K562 (cell line): ENCODE data around the gene AIF1. TPM values are rescaled to one million over a fixed set of nuclear protein-coding genes. Genes with fewer than 3 reads are reported as not detected.

Experiments used
- ADNP ChIP-seq: fragments of 200-800 bp; sonication (Bioruptor generic); IDR thresholded peaks from 2 replicates; pipeline ENCODE4 v1.6.1; 2016; ENCODE audit warnings: missing genetic modification characterization, missing compliant biosample characterization
- ELF4 ChIP-seq: fragments of 450-650 bp; formaldehyde crosslinking; IDR thresholded peaks from 2 replicates; pipeline ENCODE4 v1.4.0; 2022; ENCODE audit warnings: missing genetic modification characterization
- RBM22 ChIP-seq: fragments of 200-400 bp; formaldehyde crosslinking; IDR thresholded peaks from 2 replicates; pipeline ENCODE4 v1.6.1; 2018; ENCODE audit warnings: low read length, low read depth; ENCODE audit not compliant: poor library complexity, severe bottlenecking
- STAT5B ChIP-seq: fragments of 250-450 bp; sonication (Bioruptor Pico); IDR thresholded peaks from 2 replicates; pipeline ENCODE4 v1.8.0; 2021; ENCODE audit warnings: mild to moderate bottlenecking, inconsistent platforms
- TFAM ChIP-seq: fragments of 250-450 bp; sonication (Bioruptor Pico); conservative IDR thresholded peaks from 2 replicates; pipeline ENCODE4 v1.5.0; 2021; ENCODE audit warnings: mild to moderate bottlenecking, moderate library complexity
- ZEB2 ChIP-seq: fragments of 450-650 bp; IDR thresholded peaks from 2 replicates; pipeline ENCODE4 v1.6.1; 2016
- ZFPM2 ChIP-seq: fragments of 250-450 bp; sonication (Bioruptor Pico); IDR thresholded peaks from 2 replicates; pipeline ENCODE4 v1.5.1; 2022; ENCODE audit warnings: mild to moderate bottlenecking
- ZNF212 ChIP-seq: fragments of 450-650 bp; formaldehyde crosslinking; IDR thresholded peaks from 2 replicates; pipeline ENCODE4 v1.4.0; 2020; ENCODE audit warnings: mild to moderate bottlenecking
- ZNF586 ChIP-seq: fragments of 450-650 bp; formaldehyde crosslinking; conservative IDR thresholded peaks from 2 replicates; pipeline ENCODE4 v1.4.0; 2020; ENCODE audit warnings: mild to moderate bottlenecking, moderate library complexity
- polyA plus RNA-seq, 8 experiments: library from polyadenylated mRNA; depleted of rRNA in 4 of 8; stranded (reverse) in 5 of 8; unstranded in 3 of 8; fragments of >200 nt; fragmentation: Nextera tagmentation in 2 of 8; fragmentation: Illumina TruSeq in 1 of 8; extraction: Ambion mirVana in 2 of 8; extraction: Trizol in 1 of 8; gene quantifications; 2 replicates each; pipeline versions ENCODE4 v1.2.1 to v1.2.3, GENCODE V29; 2011 to 2014; ENCODE audit warnings: inconsistent platforms in 1 of 8, missing spikeins in 1 of 8
- total RNA-seq, 7 experiments: library from RNA; depleted of rRNA in 6 of 7; stranded (reverse); fragments of >200 nt in 6 of 7; fragmentation: Illumina TruSeq in 2 of 7; extraction: Trizol in 2 of 7; gene quantifications; 2 replicates each; pipeline versions ENCODE4 v1.2.1 to v1.2.3, GENCODE V29; 2011 to 2021; ENCODE audit warnings: low replicate concordance in 1 of 7
- TF ChIP-seq, protein P1 (sequence below): fragments of 200-400 bp; formaldehyde crosslinking; IDR thresholded peaks from 2 replicates; pipeline ENCODE4 v1.6.1; 2017; ENCODE audit warnings: mild to moderate bottlenecking, low read depth, low read length, moderate library complexity
- TF ChIP-seq, protein P2 (sequence below): fragments of 450-650 bp; IDR thresholded peaks from 2 replicates; pipeline ENCODE4 v1.6.1; 2016; ENCODE audit warnings: antibody characterized with exemption

The AIF1 gene
- total and polyA plus RNA-seq, 9 of the 15 experiments (the other 6 are each of a cell fraction or from before 2014, with no cell fraction given), result 9.4 to 33.4 (median 19.4) TPM

DNA sequence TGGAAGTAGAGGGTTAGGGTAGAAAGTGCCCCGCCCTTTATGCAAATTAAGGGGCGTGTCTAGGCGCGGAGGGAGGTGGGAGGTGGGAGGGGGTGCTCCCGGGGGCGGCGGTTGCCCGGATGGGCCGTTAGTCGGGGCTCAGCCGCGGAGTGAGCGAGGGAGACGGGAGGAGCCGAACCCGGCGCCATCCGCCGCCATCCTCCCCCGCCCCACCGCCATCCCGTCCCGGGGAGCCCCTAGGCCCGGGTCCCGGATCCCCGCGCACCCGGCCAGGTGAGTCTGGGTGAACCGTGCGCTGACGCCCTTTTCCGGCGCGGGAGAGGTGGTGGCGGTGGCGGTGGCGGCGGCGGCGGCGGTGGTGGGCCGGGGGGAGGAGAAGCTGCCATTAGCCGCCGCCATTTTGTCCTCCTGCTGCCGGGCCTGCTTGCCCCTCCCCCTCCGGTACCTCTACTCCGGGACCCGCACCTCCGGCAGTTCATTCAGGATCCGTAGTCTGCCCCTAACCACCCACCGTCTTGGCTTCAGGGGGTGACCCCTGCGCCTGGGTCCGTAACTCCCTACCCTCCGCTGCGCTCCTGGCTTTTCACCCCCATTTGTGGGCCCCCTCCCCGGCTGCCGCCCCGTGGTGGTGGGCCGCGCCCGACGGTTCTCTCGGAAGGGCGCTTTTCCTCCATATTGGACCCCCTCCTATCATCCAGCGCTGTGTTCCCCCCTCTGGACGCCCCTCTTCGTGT is 5.7 kb downstream of the AIF1 start, which contains the start of gene PRRC2A (continued):
- TF ChIP-seq, protein P1, sequence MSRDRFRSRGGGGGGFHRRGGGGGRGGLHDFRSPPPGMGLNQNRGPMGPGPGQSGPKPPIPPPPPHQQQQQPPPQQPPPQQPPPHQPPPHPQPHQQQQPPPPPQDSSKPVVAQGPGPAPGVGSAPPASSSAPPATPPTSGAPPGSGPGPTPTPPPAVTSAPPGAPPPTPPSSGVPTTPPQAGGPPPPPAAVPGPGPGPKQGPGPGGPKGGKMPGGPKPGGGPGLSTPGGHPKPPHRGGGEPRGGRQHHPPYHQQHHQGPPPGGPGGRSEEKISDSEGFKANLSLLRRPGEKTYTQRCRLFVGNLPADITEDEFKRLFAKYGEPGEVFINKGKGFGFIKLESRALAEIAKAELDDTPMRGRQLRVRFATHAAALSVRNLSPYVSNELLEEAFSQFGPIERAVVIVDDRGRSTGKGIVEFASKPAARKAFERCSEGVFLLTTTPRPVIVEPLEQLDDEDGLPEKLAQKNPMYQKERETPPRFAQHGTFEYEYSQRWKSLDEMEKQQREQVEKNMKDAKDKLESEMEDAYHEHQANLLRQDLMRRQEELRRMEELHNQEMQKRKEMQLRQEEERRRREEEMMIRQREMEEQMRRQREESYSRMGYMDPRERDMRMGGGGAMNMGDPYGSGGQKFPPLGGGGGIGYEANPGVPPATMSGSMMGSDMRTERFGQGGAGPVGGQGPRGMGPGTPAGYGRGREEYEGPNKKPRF, result no peak
- no peak for TF ChIP-seq ZNF586
- peak; percentile 58; the same call in 1 of the 2 replicates for TF ChIP-seq ELF4 (CRISPR knock-in tag)
- no peak for TF ChIP-seq TFAM
- no peak for TF ChIP-seq ZEB2
- TF ChIP-seq RBM22, result peak; percentile 83
- no peak for TF ChIP-seq STAT5B (CRISPR knock-in tag)
- TF ChIP-seq, protein P2, sequence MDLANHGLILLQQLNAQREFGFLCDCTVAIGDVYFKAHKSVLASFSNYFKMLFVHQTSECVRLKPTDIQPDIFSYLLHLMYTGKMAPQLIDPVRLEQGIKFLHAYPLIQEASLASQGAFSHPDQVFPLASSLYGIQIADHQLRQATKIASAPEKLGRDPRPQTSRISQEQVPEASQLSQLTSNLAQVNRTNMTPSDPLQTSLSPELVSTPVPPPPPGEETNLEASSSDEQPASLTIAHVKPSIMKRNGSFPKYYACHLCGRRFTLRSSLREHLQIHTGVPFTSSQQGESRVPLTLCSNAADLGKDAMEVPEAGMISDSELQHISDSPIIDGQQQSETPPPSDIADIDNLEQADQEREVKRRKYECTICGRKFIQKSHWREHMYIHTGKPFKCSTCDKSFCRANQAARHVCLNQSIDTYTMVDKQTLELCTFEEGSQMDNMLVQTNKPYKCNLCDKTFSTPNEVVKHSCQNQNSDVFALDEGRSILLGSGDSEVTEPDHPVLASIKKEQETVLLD, result peak; percentile 51; the same call in 1 of the 2 replicates
- no peak for TF ChIP-seq ZNF212 (CRISPR knock-in tag)
- TF ChIP-seq ZFPM2, result 0 out of 2 replicates have a peak, but pooled peaks have one; percentile 80
- no peak for TF ChIP-seq ADNP (tag)
